ENCODE data around the gene CCDC141. TPM values are rescaled to one million over a fixed set of nuclear protein-coding genes. Genes with fewer than 3 reads are reported as not detected.

The CCDC141 gene
- total and polyA plus RNA-seq, 2 of the 13 experiments (the other 11 are each of a cell fraction or from before 2014, with no cell fraction given) = not detected

DNA sequence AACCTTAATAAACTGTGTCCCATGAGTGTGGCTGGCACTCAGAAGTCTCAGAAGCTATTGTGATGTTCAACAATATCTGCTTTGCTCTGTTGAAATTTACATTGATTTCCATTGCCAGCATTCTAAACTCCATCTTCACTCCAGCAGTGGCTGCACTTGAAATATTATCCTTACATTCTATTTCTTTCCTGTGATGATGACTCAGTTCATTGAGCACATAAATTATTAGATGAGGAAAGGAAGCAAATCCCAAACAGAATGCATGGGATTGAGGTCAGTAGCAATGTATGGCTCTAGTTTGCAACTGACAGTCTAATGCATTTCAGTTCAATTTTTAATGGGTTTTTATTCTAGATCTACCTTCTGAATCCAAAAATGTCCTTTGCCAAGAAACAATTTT lies 150.3 kb downstream of the CCDC141 start:
- Histone ChIP-seq H3K79me2 (ENCODE audit: insufficient read depth, low read length) (no peaks in the 10 kb centered on the region), H3K9me3 (ENCODE audit: low read length) (no peaks in the 10 kb centered on the region), H3K4me3 (replicated peaks in 1 of 3; ENCODE audit: insufficient read depth in 1 of 3, low read depth in 2 of 3, low read length in 3 of 3) (no peak overlapping the region), H3K36me3 (replicated peaks in 1 of 2; ENCODE audit: control insufficient read depth in 1 of 2, insufficient read depth in 2 of 2, low read length in 2 of 2) (no peaks in the 10 kb centered on the region), H3K4me1 (ENCODE audit: insufficient read depth, low read length) (no peaks in the 10 kb centered on the region), H3K27ac (ENCODE audit: extremely low read length, insufficient read depth, low read length) (no peak overlapping the region), H3K4me2 (ENCODE audit: low read depth, low read length) (no peak overlapping the region), H2AFZ (ENCODE audit: low read length) (no peak overlapping the region), H3K9ac (ENCODE audit: insufficient read depth, low read depth, low read length) (no peak overlapping the region), H3K27me3 (ENCODE audit: control insufficient read depth in 1 of 2, insufficient read depth in 2 of 2, low read length in 2 of 2) (no peaks in the 10 kb centered on the region), H4K20me1 (ENCODE audit: insufficient read depth, low read length) (no peaks in the 10 kb centered on the region)
- FAIRE-seq = no peak
- BruUV-seq (replicated peaks) = no TSS peak
- in situ Hi-C loops (cut with HindIII; ENCODE audit: extremely low pct_ligation_motif_present, low pct_unique_long_range_greater_than_20kb) = no loop called here
- CTCF ChIA-PET (ENCODE audit: low intra/inter-chr PET ratio, low total read pairs) = no interaction called here
- no peak for ATAC-seq
- DNase-seq (ENCODE audit: low spot score) = no peak
- TF ChIP-seq ZNF883 (CRISPR knock-in tag; IDR thresholded peaks at IDR 0.05; ENCODE audit: not compliant biosample characterization) = no peak
- TF ChIP-seq, protein P1, sequence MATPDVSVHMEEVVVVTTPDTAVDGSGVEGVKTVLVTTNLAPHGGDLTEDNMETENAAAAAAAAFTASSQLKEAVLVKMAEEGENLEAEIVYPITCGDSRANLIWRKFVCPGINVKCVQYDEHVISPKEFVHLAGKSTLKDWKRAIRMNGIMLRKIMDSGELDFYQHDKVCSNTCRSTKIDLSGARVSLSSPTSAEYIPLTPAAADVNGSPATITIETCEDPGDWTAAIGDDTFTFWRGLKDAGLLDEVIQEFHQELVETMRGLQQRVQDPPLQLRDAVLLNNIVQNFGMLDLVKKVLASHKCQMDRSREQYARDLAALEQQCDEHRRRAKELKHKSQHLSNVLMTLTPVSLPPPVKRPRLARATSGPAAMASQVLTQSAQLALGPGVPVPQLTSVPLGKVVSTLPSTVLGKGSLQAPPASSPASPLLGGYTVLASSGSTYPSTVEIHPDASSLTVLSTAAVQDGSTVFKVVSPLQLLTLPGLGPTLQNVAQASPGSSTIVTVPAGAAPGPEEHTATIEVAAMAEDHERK (CRISPR knock-in tag; IDR thresholded peaks at IDR 0.05; ENCODE audit: low read depth) = no peak
- no peak for TF ChIP-seq ZBTB34 (CRISPR knock-in tag; IDR thresholded peaks at IDR 0.05)
- TF ChIP-seq SRF (IDR thresholded peaks at IDR 0.05; ENCODE audit: low read depth, low read length) = no peak
- no peak for TF ChIP-seq ZSCAN31 (CRISPR knock-in tag; IDR thresholded peaks at IDR 0.05; ENCODE audit: low read depth)
- TF ChIP-seq PRDM4 (CRISPR knock-in tag; IDR thresholded peaks at IDR 0.05; ENCODE audit: borderline replicate concordance) = no peak
- TF ChIP-seq ZNF20 (CRISPR knock-in tag; IDR thresholded peaks at IDR 0.05) = no peak
- intact Hi-C loops (cut with micrococcal nuclease; ENCODE audit: unreplicated experiment) = no loop called here
- POLR2A ChIA-PET = no interaction called here
